GM12891 (cell line): Measurements from ENCODE around the gene ADAM17.

Source experiments
- DNase-seq: peaks from one replicate; pipeline ENCODE4 v3.0.0; 2011; ENCODE audit warnings: low spot score; ENCODE audit not compliant: insufficient read length
- FAIRE-seq: peaks from 2 replicates; lab custom pipeline; 2011; peaks lifted over from hg19 to GRCh38; lab: Jason Lieb, UNC
- PAX5 ChIP-seq: IDR thresholded peaks from 2 replicates; pipeline ENCODE4 v1.6.1; 2011; ENCODE audit warnings: low read length, moderate library complexity, mild to moderate bottlenecking; ENCODE audit not compliant: insufficient read depth, severe bottlenecking
- POLR2A ChIP-seq: IDR thresholded peaks from 2 replicates; pipeline ENCODE4 v1.6.1; 2011; ENCODE audit warnings: low read depth, low read length, control low read depth
- POLR2AphosphoS5 ChIP-seq: IDR thresholded peaks from 2 replicates; pipeline ENCODE4 v1.6.1; 2011; ENCODE audit warnings: low read depth, low read length, control low read depth
- POU2F2 ChIP-seq: IDR thresholded peaks from 2 replicates; pipeline ENCODE4 v1.6.1; 2011; ENCODE audit warnings: low read depth, mild to moderate bottlenecking, control low read depth, low read length, moderate library complexity
- SPI1 ChIP-seq: IDR thresholded peaks from 2 replicates; pipeline ENCODE4 v1.6.1; 2011; ENCODE audit warnings: low read depth, low read length, control low read depth
- TAF1 ChIP-seq: IDR thresholded peaks from 2 replicates; pipeline ENCODE4 v1.6.1; 2011; ENCODE audit warnings: low read depth, low read length, control low read depth

ADAM17 gene

DNA sequence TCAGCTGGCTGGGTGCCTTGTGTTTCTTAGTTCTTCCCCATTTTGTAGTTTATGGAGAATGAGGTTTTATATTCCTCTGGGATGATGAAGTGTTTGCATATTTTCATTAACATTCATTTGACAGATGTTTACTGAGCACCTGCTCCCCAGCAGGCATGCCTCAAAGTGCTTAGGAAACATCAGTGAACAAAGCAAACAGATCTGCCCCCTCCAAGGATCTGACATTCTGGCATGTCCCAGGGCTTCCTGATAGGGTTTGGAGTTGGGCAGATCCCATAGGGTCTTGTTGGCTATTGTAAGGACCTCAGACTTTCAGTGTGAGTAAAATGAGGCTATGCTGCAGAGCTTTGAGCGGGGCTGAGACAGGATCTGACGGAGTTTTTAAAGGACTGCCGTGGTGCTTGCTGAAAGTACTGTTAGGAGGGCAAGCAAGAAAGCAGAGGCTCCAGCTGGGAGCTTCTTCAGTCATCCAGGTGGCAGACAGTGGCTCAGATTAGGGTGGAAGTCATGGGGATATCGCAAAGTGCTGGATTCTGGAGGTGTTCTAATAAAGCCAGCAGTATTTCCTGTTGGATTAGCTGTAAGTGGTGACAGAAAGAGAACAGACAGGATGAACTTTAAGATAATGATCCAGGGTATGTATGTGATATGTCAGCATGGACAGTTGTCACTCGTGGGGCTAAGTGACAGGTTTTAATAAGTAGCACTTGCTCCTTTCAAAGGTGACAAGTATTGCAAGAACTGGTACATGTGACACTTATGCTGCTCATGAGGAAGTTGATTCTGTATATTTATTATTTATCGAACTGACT is 92.5 kb downstream of the ADAM17 start:
- FAIRE-seq (no peak), DNase-seq (no peak)
- TF ChIP-seq POLR2A (no peak), POU2F2 (no peak), PAX5 (no peak), TAF1 (no peak), POLR2AphosphoS5 (no peak), SPI1 (no peak)

GRCh38 chr2:9462313-9462712 is 93.3 kb downstream of the ADAM17 start:
- no peak for TF ChIP-seq TAF1
- TF ChIP-seq POLR2AphosphoS5: no peak
- no peak for TF ChIP-seq POU2F2
- FAIRE-seq (no peak), DNase-seq (no peak)

GRCh38 chr2:9461079-9461478 is 94.6 kb downstream of the ADAM17 start:
- no peak for DNase-seq
- TF ChIP-seq PAX5: no peak
- FAIRE-seq: no peak

DNA sequence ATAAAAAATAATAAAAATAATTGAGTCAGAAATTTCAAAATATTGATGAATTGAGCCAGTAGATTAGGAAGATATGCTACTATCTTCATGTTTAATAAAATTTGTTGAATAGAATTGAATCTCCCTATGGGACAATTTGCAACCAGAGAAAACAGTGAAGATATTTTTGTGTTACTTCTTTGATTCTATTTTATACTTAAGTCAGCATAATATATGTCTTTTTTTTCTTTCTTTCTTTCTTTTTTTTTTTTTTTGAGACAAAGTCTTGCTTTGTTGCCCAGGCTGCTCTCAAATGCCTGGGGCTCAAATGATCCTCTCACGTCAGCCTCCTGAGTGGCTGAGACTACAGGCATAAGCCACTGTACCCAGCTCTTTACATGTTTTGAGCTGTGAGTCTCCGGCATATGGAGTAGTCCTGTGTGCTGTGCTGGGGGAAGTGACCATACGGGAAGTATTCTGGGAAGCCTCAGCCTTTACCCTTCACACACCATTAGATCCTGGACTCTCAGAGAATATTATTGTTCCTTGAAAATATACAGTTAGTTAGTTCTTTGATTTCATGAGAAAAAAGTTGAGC is 95.1 kb downstream of the ADAM17 start:
- DNase-seq (no peak), FAIRE-seq (no peak)
- no peak for TF ChIP-seq PAX5
- no peak for TF ChIP-seq POU2F2
- TF ChIP-seq POLR2A: no peak
- no peak for TF ChIP-seq TAF1
- TF ChIP-seq POLR2AphosphoS5: no peak
- no peak for TF ChIP-seq SPI1

- DNase-seq: no peak
- no peak for TF ChIP-seq TAF1
- no peak for TF ChIP-seq POLR2AphosphoS5
- TF ChIP-seq PAX5: no peak
- no peak for TF ChIP-seq SPI1
- TF ChIP-seq POU2F2: no peak
- no peak for TF ChIP-seq POLR2A
- no peak for FAIRE-seq
Observed at GRCh38 chr2:9451231-9451630, 104.4 kb downstream of the ADAM17 start.

DNA sequence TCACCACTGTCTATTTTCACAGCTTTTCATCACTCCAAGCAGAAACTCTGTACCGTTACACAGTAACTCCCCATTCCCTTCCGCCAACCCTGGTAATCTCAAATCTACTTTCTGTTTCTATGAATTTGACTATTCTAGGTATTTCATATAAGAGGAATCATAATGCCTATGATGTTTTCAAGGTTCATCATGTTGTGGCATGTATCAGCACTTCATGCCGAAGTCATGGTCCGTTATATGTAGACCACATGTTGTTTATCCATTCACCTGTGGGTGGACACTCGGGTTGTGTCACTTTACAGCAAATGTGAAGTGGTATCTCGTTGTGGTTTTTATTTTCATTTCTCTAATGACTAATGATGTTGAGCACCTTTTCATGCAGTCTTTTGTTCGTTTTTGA is 110.5 kb downstream of the ADAM17 start:
- FAIRE-seq (no peak), DNase-seq (no peak)
- TF ChIP-seq POLR2AphosphoS5: no peak

GRCh38 chr2:9443526-9443925 is 112.1 kb downstream of the ADAM17 start:
- TF ChIP-seq TAF1: no peak
- no peak for TF ChIP-seq POU2F2
- TF ChIP-seq SPI1: no peak
- no peak for TF ChIP-seq POLR2AphosphoS5
- TF ChIP-seq PAX5: no peak
- no peak for TF ChIP-seq POLR2A
- no peak for FAIRE-seq
- DNase-seq: no peak

GRCh38 chr2:9441556-9441955 is 114.1 kb downstream of the ADAM17 start:
- no peak for TF ChIP-seq POU2F2
- no peak for TF ChIP-seq TAF1
- no peak for TF ChIP-seq POLR2AphosphoS5
- no peak for TF ChIP-seq POLR2A
- TF ChIP-seq PAX5: no peak
- TF ChIP-seq SPI1: no peak
- FAIRE-seq: no peak

DNA sequence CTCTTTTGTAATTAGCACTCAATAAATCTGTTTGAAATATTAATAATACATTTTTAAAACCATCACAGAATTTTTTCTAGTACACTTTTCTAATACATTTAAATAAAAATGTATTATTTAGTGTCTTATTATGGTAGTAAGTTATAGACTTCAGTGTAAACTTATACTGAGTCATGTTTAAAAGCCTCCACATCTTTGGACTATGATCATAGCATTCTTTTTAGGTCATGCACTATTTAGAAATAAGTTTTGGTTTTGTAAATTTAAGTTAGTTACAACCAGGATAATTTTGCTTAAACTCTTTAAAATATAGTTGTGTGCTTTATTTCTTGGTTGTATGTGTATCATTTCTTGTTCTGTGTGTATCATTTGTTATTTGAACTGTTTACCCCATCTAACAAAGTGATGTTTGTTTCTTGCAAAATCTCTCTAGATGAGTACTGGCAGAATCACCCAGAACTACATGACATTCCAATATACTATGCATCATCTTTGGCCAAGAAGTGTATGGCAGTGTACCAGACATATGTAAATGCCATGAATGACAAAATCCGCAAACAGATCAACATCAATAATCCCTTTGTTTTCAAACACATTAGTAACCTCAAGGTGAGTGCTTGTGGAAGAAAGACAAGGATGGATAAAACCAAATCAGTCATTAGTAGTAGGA is 115.4 kb downstream of the ADAM17 start:
- DNase-seq (no peak), FAIRE-seq (no peak)
- TF ChIP-seq SPI1 (no peak), POLR2A (no peak), POLR2AphosphoS5 (no peak)

More at GRCh38 chr2:9441556-9441955, 114.1 kb downstream of the ADAM17 start:
- no peak for DNase-seq

GRCh38 chr2:9439536-9439935 is 116.1 kb downstream of the ADAM17 start:
- TF ChIP-seq TAF1 (no peak), SPI1 (no peak), POLR2A (no peak), POU2F2 (no peak), PAX5 (no peak), POLR2AphosphoS5 (no peak)
- no peak for DNase-seq
- no peak for FAIRE-seq
